ES-I3 (cell line): ENCODE measurements around the gene CACNA1C.
A peak's percentile ranks its signal among the peaks of the same experiment; 100 is the strongest.

Source experiments
- H3K36me3 ChIP-seq: 2 replicates; pipeline ENCODE4 v1.6.1; 2013; ENCODE audit warnings: mild to moderate bottlenecking, low read length, control low read depth, moderate library complexity; ENCODE audit not compliant: insufficient read depth
- H3K4me1 ChIP-seq: 2 replicates; pipeline ENCODE4 v1.6.1; 2013; ENCODE audit warnings: mild to moderate bottlenecking, control low read depth, low read length; ENCODE audit not compliant: insufficient read depth
- H3K9ac ChIP-seq: 2 replicates; pipeline ENCODE4 v1.6.1; 2013; ENCODE audit warnings: low read depth, mild to moderate bottlenecking, low read length, moderate library complexity
- H3K9me3 ChIP-seq: 2 replicates; pipeline ENCODE4 v1.6.1; 2013; ENCODE audit warnings: mild to moderate bottlenecking, low read length, moderate library complexity; ENCODE audit not compliant: control insufficient read depth, insufficient read depth

CACNA1C gene

GRCh38 chr12:2052826-2053678, at the start of gene CACNA1C:
Gene CACNA1C (plus strand): TSS chr12:2052987. CDS start chr12:2053563, 576 bp downstream.
- Histone ChIP-seq H3K9ac (peak within 1 kb of the TSS; percentile 73), H3K4me1 (peaks cover 14% of the 10 kb centered on the region; the same call in 1 of the 2 replicates), H3K36me3 (no peaks in the 10 kb centered on the region), H3K9me3 (no peaks in the 10 kb centered on the region)

GRCh38 chr12:2003676-2004112, 49.1 kb upstream of the CACNA1C start:
- no peaks in the 10 kb centered on the region for H3K36me3 ChIP-seq
- peaks cover 10% of the 10 kb centered on the region for H3K4me1 ChIP-seq
- H3K9me3 ChIP-seq: no peaks in the 10 kb centered on the region
- H3K9ac ChIP-seq: peak overlapping the region; percentile 62

GRCh38 chr12:2004113-2004929, 48.5 kb upstream of the CACNA1C start, which contains the start of gene DCP1B:
Gene DCP1B (minus strand): TSS chr12:2004457. CDS start chr12:2004431, 26 bp downstream.
- H3K9me3 ChIP-seq: no peaks in the 10 kb centered on the region
- no peaks in the 10 kb centered on the region for H3K36me3 ChIP-seq
- H3K9ac ChIP-seq: peak within 1 kb of the TSS; percentile 62

GRCh38 chr12:2008677-2009076, 44.1 kb upstream of the CACNA1C start:
- Histone ChIP-seq H3K4me1 (peaks cover 9% of the 10 kb centered on the region; the same call in 1 of the 2 replicates), H3K9ac (no peak overlapping the region), H3K9me3 (no peaks in the 10 kb centered on the region), H3K36me3 (no peaks in the 10 kb centered on the region)

More at GRCh38 chr12:2004113-2004929, 48.5 kb upstream of the CACNA1C start, which contains the start of gene DCP1B:
- H3K4me1 ChIP-seq: peaks cover 10% of the 10 kb centered on the region

- H3K4me1 ChIP-seq: peaks cover 12% of the 10 kb centered on the region; the same call in 1 of the 2 replicates
Observed at GRCh38 chr12:2009623-2010022, 43.2 kb upstream of the CACNA1C start.

GRCh38 chr12:2011643-2012607, 40.9 kb upstream of the CACNA1C start:
- Histone ChIP-seq H3K9me3 (no peaks in the 10 kb centered on the region), H3K4me1 (0 out of 2 replicates have a peak, but pooled peaks cover 12% of the 10 kb centered on the region), H3K36me3 (no peaks in the 10 kb centered on the region), H3K9ac (no peak overlapping the region)

More at GRCh38 chr12:2009623-2010022, 43.2 kb upstream of the CACNA1C start:
- Histone ChIP-seq H3K36me3 (no peaks in the 10 kb centered on the region), H3K9ac (no peak overlapping the region), H3K9me3 (no peaks in the 10 kb centered on the region)

GRCh38 chr12:2013086-2013485, 39.7 kb upstream of the CACNA1C start:
- Histone ChIP-seq H3K9ac (no peak overlapping the region), H3K4me1 (0 out of 2 replicates have a peak, but pooled peaks cover 12% of the 10 kb centered on the region), H3K9me3 (no peaks in the 10 kb centered on the region), H3K36me3 (no peaks in the 10 kb centered on the region)

GRCh38 chr12:2013527-2014223, 39.1 kb upstream of the CACNA1C start:
- Histone ChIP-seq H3K9ac (no peak overlapping the region), H3K4me1 (0 out of 2 replicates have a peak, but pooled peaks cover 12% of the 10 kb centered on the region), H3K9me3 (no peaks in the 10 kb centered on the region), H3K36me3 (no peaks in the 10 kb centered on the region)

- Histone ChIP-seq H3K4me1 (0 out of 2 replicates have a peak, but pooled peaks cover 12% of the 10 kb centered on the region), H3K36me3 (no peaks in the 10 kb centered on the region), H3K9ac (no peak overlapping the region), H3K9me3 (no peaks in the 10 kb centered on the region)
Observed at GRCh38 chr12:2014231-2014630, 38.6 kb upstream of the CACNA1C start.

- H3K4me1 ChIP-seq: 0 out of 2 replicates have a peak, but pooled peaks cover 8% of the 10 kb centered on the region
- H3K36me3 ChIP-seq: no peaks in the 10 kb centered on the region
- H3K9me3 ChIP-seq: no peaks in the 10 kb centered on the region
- H3K9ac ChIP-seq: no peak overlapping the region
Observed at GRCh38 chr12:2016862-2017545, 35.8 kb upstream of the CACNA1C start.

- Histone ChIP-seq H3K36me3 (no peaks in the 10 kb centered on the region), H3K9me3 (no peaks in the 10 kb centered on the region), H3K9ac (no peak overlapping the region), H3K4me1 (0 out of 2 replicates have a peak, but pooled peaks cover 8% of the 10 kb centered on the region)
Observed at GRCh38 chr12:2017546-2018337, 35.0 kb upstream of the CACNA1C start.

GRCh38 chr12:2018391-2018790, 34.4 kb upstream of the CACNA1C start:
- H3K9me3 ChIP-seq: no peaks in the 10 kb centered on the region
- H3K4me1 ChIP-seq: peaks cover 8% of the 10 kb centered on the region; the same call in 1 of the 2 replicates
- H3K36me3 ChIP-seq: no peaks in the 10 kb centered on the region
- H3K9ac ChIP-seq: no peak overlapping the region
